Cardiac fibroblast (primary cell): ENCODE measurements around the gene SERPINA1.

ENCODE experiments used
- DNase-seq, 2 donors: peaks; one replicate each; pipeline versions ENCODE4 v3.0.0 to v3.0.0-alpha.2; 2010; ENCODE audit warnings: low read depth in 2 of 2
- H3K4me3 ChIP-seq, 2 donors: replicated peaks in 1 of 2; 1 replicate in 1 of 2; 2 replicates in 1 of 2; pipeline ENCODE4 v1.5.1; 2011; ENCODE audit warnings: low read depth in 2 of 2, low read length in 2 of 2, mild to moderate bottlenecking in 2 of 2, moderate library complexity in 1 of 2
- TF ChIP-seq, protein P1 (sequence below): IDR thresholded peaks from one replicate; pipeline ENCODE4 v1.5.1; 2011; ENCODE audit warnings: low read depth, mild to moderate bottlenecking, low read length, inconsistent platforms

The SERPINA1 gene

GRCh38 chr14:94406910-94407309 lies 18.5 kb upstream of the SERPINA1 start:
- TF ChIP-seq, protein P1, sequence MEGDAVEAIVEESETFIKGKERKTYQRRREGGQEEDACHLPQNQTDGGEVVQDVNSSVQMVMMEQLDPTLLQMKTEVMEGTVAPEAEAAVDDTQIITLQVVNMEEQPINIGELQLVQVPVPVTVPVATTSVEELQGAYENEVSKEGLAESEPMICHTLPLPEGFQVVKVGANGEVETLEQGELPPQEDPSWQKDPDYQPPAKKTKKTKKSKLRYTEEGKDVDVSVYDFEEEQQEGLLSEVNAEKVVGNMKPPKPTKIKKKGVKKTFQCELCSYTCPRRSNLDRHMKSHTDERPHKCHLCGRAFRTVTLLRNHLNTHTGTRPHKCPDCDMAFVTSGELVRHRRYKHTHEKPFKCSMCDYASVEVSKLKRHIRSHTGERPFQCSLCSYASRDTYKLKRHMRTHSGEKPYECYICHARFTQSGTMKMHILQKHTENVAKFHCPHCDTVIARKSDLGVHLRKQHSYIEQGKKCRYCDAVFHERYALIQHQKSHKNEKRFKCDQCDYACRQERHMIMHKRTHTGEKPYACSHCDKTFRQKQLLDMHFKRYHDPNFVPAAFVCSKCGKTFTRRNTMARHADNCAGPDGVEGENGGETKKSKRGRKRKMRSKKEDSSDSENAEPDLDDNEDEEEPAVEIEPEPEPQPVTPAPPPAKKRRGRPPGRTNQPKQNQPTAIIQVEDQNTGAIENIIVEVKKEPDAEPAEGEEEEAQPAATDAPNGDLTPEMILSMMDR, result no peak
- DNase-seq, result no peak
- no peak overlapping the region for H3K4me3 ChIP-seq

DNA sequence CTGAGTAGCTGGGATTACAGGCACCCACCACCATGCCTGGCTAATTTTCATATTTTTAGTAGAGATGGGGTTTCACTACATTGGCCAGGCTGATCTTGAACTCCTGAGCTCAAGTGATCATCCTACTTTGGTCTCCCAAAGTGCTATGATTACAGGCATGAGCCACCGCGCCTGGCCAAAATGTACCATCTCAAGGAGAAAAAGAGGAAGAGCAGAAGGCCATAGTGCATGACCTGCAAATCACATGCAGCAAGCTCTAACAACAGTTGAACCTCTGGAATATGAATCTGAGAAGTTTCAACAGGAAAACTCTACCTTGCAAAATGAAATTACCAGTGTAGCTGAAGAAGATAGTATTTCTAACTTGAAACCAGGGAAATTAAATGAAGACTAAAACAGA lies 17.1 kb upstream of the SERPINA1 start:
- no peak overlapping the region for H3K4me3 ChIP-seq
- TF ChIP-seq, protein P1, result no peak
- no peak for DNase-seq

- DNase-seq, result no peak
- no peak overlapping the region for H3K4me3 ChIP-seq
- TF ChIP-seq, protein P1, result no peak
Observed at GRCh38 chr14:94404561-94404960, 16.2 kb upstream of the SERPINA1 start.

GRCh38 chr14:94403312-94403932 lies 15.0 kb upstream of the SERPINA1 start:
- TF ChIP-seq, protein P1, result no peak
- no peak for DNase-seq
- H3K4me3 ChIP-seq, result no peak overlapping the region

GRCh38 chr14:94401083-94401482 lies 12.7 kb upstream of the SERPINA1 start:
- TF ChIP-seq, protein P1, result no peak
- H3K4me3 ChIP-seq, result no peak overlapping the region
- DNase-seq, result no peak

DNA sequence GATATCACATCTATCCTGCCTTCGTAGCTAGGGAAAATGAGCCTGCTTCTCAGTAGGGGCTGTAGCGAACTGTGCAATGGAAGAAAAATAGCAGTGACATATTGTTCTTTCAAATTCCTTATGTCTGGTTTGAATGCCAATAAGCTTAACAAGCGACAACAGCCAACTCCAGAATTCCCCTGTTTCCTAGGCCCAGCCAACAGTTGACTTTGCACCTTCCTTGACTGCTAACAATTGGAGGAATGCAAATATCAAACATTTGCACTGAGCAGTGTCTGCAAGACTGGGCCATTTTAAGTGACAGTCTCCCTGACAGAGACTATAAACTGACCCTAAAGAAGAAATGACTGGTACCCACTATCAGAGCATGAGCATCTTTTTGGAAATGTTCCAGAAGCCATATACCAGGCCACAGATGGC lies 12.0 kb upstream of the SERPINA1 start:
- no peak for DNase-seq
- TF ChIP-seq, protein P1, result no peak
- H3K4me3 ChIP-seq, result no peak overlapping the region

DNA sequence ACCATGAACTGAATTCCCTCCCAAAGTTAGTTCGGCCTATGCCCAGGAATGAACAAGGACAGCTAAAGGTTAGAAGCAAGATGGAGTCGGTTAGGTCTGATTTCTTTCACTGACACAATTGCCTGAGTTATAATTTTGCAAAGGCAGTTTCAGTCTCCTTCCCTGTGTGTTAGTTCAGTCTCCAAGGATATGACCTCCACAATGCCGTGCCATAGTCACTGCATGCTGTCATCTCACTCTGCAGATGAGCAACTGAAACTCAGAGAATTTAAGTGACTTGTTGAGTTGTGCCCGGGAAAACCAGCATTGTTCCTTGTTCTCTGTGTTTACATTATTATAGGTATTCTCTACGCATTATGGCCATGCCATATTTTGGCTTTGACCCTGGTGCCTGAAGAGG lies 10.1 kb upstream of the SERPINA1 start:
- no peak for DNase-seq
- TF ChIP-seq, protein P1, result no peak
- H3K4me3 ChIP-seq, result no peak overlapping the region
